A673 (cell line): ENCODE results near the gene GNL3L. TPM values are rescaled to one million over a fixed set of nuclear protein-coding genes. Genes with fewer than 3 reads are reported as not detected.
"Not testable (repeated sequence)": the region's sequence is repeated elsewhere in the genome, so short reads cannot be mapped to it uniquely, and the experiment has no call there.

ENCODE experiments used
- BruUV-seq: library from RNA; stranded (reverse); fragments of 400-500 nt; replicated peaks from 2 replicates; lab custom pipeline; 2021; lab: Mats Ljungman, UMichigan
- CTCF ChIA-PET: fragments of 300-600 bp; sonication (Branson Sonifier 250); formaldehyde crosslinking; loops from one replicate; lab custom pipeline; 2022; ENCODE audit warnings: antibody characterized with exemption; lab: Charles Lee
- POLR2A ChIA-PET: fragments of 300-600 bp; sonication (Branson Sonifier 250); formaldehyde crosslinking; loops from one replicate; lab custom pipeline; 2022; ENCODE audit warnings: antibody characterized with exemption; ENCODE audit not compliant: low non-redundant PET; lab: Charles Lee
- DNase-seq: peaks from one replicate; pipeline ENCODE4 v3.0.0-alpha.2; 2015; ENCODE audit warnings: low spot score
- H3K27ac ChIP-seq: fragments of 200-600 bp; sonication (generic); 2 replicates; pipeline ENCODE4 v1.5.1; 2016; ENCODE audit warnings: mixed run types, low read depth, mild to moderate bottlenecking, mixed read lengths, antibody characterized with exemption, low read length; ENCODE audit not compliant: poor library complexity, severe bottlenecking
- H3K27me3 ChIP-seq: fragments of 200-600 bp; sonication (generic); replicated peaks from 2 replicates; pipeline ENCODE4 v1.6.1; 2017; ENCODE audit warnings: mixed run types, low read depth, mild to moderate bottlenecking, mixed read lengths, antibody characterized with exemption, low read length; ENCODE audit not compliant: insufficient read depth, poor library complexity
- H3K36me3 ChIP-seq: fragments of 200-600 bp; sonication (generic); 2 replicates; pipeline ENCODE4 v1.6.1; 2016; ENCODE audit warnings: mixed run types, mild to moderate bottlenecking, mixed read lengths, antibody characterized with exemption, low read length; ENCODE audit not compliant: insufficient read depth, poor library complexity, severe bottlenecking
- H3K4me1 ChIP-seq: fragments of 200-600 bp; sonication (generic); 2 replicates; pipeline ENCODE4 v1.6.1; 2017; ENCODE audit warnings: mixed run types, mild to moderate bottlenecking, mixed read lengths, antibody characterized with exemption, low read length; ENCODE audit not compliant: insufficient read depth, poor library complexity, severe bottlenecking
- H3K4me3 ChIP-seq: fragments of 200-600 bp; sonication (generic); 2 replicates; pipeline ENCODE4 v1.5.1; 2016; ENCODE audit warnings: low read depth, mixed run types, mild to moderate bottlenecking, mixed read lengths, low read length; ENCODE audit not compliant: poor library complexity, severe bottlenecking
- H3K9me3 ChIP-seq: fragments of 200-600 bp; sonication (generic); 2 replicates; pipeline ENCODE4 v1.6.1; 2016; ENCODE audit warnings: mixed run types, low read depth, mild to moderate bottlenecking, mixed read lengths, antibody characterized with exemption, low read length; ENCODE audit not compliant: poor library complexity, severe bottlenecking
- EZH2 ChIP-seq: fragments of 200-600 bp; sonication (generic); IDR thresholded peaks from 2 replicates; pipeline ENCODE4 v1.6.1; 2017; ENCODE audit warnings: borderline replicate concordance, low read depth, mild to moderate bottlenecking, mixed read lengths, antibody characterized with exemption, low read length; ENCODE audit not compliant: poor library complexity, severe bottlenecking
- intact Hi-C: fragments of 100-400 bp; cut with micrococcal nuclease; formaldehyde crosslinking; loops from one replicate; pipeline ENCODE4 v1.10.0; 2022; ENCODE audit not compliant: unreplicated experiment
- total RNA-seq: library from RNA; stranded (reverse); gene quantifications from 2 replicates; pipeline ENCODE4 v1.2.3, GENCODE V29; 2021
- TF ChIP-seq, protein P1 (sequence below): fragments of 300-800, 200-600 bp; sonication (generic); conservative IDR thresholded peaks from 2 replicates; pipeline ENCODE4 v1.5.1; 2017; ENCODE audit warnings: low read depth, mild to moderate bottlenecking, antibody characterized with exemption, low read length, moderate library complexity, mixed read lengths

Gene GNL3L
- total RNA-seq, 1 experiment from 2014 or later = 89.3 TPM

DNA sequence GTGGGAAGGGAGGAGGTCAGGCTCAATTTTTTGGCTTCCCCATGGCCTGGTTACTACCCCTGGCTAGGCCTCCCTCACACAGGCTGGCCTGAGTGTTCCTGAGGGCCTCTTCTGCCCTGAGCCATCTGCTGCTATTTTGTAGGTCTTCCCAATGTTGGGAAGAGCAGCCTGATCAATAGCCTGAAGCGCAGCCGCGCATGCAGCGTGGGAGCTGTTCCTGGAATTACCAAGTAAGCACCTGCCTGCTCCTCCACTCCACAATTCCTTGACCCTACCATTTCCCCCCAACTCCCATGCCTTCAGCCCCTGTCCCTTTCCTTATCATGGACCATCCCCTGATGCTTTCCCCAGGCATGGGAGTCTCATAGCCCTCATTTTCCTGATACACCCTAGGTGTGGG is 20.8 kb downstream of the GNL3L start:
- H3K4me3 ChIP-seq = no peak overlapping the region
- no peaks in the 10 kb centered on the region for H3K9me3 ChIP-seq
- TF ChIP-seq EZH2 = no peak
- TF ChIP-seq, protein P1, sequence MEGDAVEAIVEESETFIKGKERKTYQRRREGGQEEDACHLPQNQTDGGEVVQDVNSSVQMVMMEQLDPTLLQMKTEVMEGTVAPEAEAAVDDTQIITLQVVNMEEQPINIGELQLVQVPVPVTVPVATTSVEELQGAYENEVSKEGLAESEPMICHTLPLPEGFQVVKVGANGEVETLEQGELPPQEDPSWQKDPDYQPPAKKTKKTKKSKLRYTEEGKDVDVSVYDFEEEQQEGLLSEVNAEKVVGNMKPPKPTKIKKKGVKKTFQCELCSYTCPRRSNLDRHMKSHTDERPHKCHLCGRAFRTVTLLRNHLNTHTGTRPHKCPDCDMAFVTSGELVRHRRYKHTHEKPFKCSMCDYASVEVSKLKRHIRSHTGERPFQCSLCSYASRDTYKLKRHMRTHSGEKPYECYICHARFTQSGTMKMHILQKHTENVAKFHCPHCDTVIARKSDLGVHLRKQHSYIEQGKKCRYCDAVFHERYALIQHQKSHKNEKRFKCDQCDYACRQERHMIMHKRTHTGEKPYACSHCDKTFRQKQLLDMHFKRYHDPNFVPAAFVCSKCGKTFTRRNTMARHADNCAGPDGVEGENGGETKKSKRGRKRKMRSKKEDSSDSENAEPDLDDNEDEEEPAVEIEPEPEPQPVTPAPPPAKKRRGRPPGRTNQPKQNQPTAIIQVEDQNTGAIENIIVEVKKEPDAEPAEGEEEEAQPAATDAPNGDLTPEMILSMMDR = no peak
- DNase-seq = no peak
- intact Hi-C loops = no loop called here
- ChIA-PET CTCF (no interaction called here), POLR2A (no interaction called here)
- peaks cover 31% of the 10 kb centered on the region for H3K36me3 ChIP-seq
- BruUV-seq = no TSS peak
- H3K27me3 ChIP-seq = no peaks in the 10 kb centered on the region
- H3K27ac ChIP-seq = no peak overlapping the region
- no peaks in the 10 kb centered on the region for H3K4me1 ChIP-seq

DNA sequence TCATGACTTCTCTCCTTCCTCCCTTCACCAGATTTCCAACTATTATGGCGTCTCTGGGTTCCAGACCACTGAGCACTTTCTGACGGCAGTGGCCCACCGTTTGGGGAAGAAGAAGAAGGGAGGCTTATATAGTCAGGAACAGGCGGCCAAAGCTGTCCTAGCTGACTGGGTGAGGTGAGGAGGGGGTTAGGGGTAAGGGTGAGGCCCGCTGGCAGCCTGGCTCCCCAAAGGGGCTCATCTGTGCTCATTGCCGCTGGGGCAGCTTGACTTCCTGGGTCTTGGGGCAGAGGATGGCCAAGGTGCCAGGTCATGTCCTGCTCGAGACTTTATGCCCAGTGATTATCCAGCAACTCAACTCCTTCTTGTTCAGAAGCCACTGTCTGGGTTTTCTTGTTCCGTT is 21.8 kb downstream of the GNL3L start:
- BruUV-seq = no TSS peak
- Histone ChIP-seq H3K4me1 (no peaks in the 10 kb centered on the region), H3K27me3 (no peaks in the 10 kb centered on the region), H3K4me3 (no peak overlapping the region), H3K36me3 (peaks cover 29% of the 10 kb centered on the region), H3K27ac (no peak overlapping the region), H3K9me3 (no peaks in the 10 kb centered on the region)
- intact Hi-C loops = no loop called here
- no peak for TF ChIP-seq EZH2
- TF ChIP-seq, protein P1 = no peak
- DNase-seq = no peak
- ChIA-PET POLR2A (no interaction called here), CTCF (no interaction called here)

DNA sequence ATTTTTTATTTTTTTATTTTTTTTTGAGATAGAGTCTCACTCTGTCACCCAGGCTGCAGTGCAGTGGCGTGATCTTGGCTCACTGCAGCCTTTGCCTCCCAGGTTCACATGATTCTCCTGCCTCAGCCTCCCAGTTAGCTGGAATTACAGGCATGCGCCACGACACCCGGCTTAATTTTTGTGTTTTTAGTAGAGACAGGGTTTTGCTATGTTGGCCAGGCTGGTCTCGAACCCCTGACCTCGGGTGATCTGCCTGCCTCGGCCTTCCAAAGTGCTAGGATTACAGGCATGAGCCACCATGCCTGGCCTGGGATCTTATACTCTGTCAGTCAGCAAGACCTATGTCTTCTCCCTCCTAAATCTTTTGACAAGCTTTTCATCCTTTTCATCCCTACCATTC is 25.0 kb downstream of the GNL3L start:
- H3K4me3 ChIP-seq, H3K27ac ChIP-seq, H3K4me1 ChIP-seq, BruUV-seq, DNase-seq, intact Hi-C loops, POLR2A ChIA-PET, CTCF ChIA-PET, H3K27me3 ChIP-seq, H3K9me3 ChIP-seq: not testable (repeated sequence)
- peaks cover 23% of the 10 kb centered on the region for H3K36me3 ChIP-seq

DNA sequence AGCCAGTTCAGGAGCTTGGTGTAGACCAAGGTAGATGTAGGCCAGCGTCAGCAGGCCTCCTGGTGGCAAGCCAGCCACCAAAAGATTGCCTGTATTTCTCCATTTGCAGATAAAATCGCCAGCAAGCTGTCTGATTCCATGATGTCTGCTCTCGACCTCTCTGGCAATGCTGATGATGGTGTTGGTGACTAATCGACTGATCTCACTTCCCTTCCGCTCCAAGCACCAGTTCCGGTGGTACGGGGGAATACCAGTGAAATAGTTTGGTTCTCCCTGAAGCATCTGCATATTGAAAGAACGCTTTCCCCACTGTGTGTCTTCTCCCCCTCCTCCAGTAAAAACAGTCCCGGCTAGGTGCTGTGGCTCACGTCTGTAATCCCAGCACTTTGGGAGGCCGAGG is 30.4 kb downstream of the GNL3L start:
- Histone ChIP-seq H3K36me3 (peaks cover 9% of the 10 kb centered on the region), H3K4me1 (no peaks in the 10 kb centered on the region), H3K9me3 (no peaks in the 10 kb centered on the region), H3K27ac (no peak overlapping the region), H3K27me3 (no peaks in the 10 kb centered on the region), H3K4me3 (no peak overlapping the region)
- intact Hi-C loops = no loop called here
- TF ChIP-seq, protein P1 = no peak
- no peak for TF ChIP-seq EZH2
- POLR2A ChIA-PET = no interaction called here
- no peak for DNase-seq
- no TSS peak for BruUV-seq
- CTCF ChIA-PET = no interaction called here
